CD4-positive, alpha-beta T cell treated with Interleukin-1 beta for 1 hour (primary cell): Measurements from ENCODE around the gene SAFB.
"Not testable (repeated sequence)": the region's sequence is repeated elsewhere in the genome, so short reads cannot be mapped to it uniquely, and the experiment has no call there.

Experiments
- DNase-seq, 2 donors: peaks; one replicate each; pipeline ENCODE4 v3.0.0-alpha.2; 2020 to 2022

SAFB gene

DNA sequence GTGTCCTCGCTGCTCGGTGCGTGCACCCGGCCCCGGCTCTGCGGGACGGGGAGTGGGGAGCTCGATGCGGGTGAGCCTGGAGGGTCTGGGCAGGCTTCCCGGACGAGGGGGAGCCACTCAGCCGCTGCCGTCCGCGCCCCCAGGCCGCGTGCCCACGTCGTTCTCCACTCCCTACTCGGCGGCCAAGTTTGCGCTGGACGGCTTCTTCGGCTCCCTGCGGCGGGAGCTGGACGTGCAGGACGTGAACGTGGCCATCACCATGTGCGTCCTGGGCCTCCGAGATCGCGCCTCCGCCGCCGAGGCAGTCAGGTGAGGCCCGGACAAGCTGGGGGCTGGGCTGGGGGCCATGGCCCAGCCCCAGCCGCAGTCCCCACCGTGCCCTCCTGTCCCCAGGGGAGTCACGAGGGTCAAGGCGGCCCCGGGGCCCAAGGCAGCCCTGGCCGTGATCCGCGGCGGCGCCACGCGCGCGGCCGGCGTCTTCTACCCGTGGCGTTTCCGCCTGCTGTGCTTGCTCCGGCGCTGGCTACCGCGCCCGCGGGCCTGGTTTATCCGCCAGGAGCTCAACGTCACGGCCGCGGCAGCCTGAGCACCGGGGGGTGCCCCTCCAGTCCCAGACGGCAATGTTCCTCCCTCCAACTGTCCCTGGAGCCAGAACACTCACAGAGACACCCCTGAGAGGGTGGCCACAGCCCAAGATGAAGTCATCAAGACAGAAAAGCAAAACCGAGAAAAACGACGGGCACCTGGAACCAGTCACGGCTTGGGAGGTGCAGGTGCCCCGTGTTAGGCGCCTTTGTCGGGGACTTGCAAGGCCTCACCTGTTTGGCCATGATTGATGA is 64.7 kb downstream of the SAFB start:
- no peak for DNase-seq

DNA sequence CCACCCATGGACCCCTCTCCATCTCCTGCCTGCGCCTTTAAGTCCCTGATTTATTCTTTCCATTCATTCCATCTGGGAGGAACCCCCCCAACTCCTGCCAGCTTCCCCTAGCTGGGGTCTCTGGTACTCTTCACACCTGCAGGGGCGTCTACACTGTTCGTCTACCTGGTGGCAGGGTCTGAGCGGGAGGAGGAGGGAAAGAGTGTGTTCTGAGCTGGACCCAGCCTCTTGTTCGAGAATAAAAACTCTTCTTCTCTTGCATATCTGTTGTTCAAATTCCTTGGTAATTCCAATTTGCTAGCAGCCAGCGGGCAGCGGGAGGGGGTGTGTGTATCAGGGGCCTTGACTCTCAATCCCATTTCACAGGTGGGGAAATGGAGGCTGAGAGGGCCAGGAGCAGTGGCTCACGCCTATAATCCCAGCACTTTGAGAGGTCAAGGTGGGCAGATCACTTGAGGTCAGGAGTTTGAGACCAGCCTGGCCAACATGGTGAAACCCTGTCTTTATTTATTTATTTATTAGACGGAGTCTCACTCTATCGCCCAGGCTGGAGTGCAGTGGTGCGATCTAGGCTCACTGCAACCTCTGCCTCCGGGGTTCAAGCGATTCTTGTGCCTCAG is 65.5 kb downstream of the SAFB start:
- DNase-seq, result not testable (repeated sequence)

DNA sequence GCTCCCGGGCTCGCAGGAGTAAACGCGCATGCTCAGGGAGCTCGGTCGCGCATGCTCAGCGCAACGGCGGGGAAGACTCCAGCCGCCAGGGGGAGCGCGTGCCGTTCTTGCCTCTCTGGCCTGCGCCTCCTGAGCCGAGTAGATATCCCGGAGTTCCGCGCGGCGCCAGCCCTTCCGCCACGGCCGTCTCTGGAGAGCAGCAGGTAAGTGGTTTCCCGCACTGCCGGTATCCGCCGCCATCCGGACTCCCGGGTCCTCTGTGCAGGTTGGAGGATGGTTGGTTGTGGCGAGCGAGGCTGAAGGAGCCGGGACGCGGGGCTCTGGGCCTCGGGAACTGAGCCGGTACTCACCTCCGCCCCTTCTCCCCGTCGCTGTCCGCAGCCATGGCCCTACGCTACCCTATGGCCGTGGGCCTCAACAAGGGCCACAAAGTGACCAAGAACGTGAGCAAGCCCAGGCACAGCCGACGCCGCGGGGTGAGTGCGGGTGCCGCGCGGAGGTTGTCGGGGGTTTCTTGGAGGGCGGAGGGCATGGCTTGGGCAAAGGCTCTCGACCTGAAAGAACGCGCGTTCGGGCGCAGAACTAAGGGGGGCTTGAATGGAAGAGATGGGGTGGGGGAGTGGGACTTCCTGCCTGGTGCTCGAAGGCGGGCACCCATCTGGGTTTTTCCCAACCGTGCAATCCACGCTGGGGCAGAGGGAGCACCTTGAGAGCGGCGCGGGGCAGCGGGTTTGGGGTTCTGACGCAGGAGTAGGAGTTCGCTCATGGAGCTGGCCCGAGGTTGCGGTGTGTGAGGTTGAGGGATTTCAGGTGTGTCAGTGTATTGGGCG is 67.5 kb downstream of the SAFB start, which contains the start of gene RPL36:
TSS of gene RPL36 (plus strand) at position 171 of the 830 bp plus-strand sequence. CDS start at position 384, 213 bp downstream.
- peak; percentile 98 to 99 for DNase-seq

DNA sequence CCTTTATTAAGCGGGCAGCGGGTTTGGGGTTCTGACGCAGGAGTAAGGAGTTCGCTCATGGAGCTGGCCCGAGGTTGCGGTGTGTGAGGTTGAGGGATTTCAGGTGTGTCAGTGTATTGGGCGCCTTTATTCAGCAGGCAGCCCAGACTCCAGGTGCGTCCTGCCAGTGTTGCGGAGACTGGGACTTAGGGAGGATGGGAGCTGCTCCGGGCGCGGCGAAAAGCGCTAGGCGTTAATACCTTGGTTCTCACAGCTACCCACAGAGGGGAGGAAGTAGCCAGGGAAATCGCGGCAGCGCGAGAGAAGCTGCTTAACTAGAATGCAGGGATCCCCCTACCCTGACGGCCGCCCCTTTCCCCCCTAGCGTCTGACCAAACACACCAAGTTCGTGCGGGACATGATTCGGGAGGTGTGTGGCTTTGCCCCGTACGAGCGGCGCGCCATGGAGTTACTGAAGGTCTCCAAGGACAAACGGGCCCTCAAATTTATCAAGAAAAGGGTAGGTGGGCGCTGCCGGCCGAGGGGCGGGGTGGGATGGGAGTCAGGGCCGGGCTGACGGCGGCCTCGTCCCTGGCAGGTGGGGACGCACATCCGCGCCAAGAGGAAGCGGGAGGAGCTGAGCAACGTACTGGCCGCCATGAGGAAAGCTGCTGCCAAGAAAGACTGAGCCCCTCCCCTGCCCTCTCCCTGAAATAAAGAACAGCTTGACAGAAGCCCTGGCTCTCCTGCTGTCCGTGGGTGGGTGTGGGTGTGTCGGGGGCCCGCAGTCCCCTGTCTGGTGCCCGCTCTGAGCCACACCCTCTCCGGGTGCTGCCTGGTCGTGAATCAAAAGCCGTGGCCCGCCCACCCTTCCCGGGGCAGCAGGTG is 68.3 kb downstream of the SAFB start:
- DNase-seq, result peak; percentile 14 to 41

DNA sequence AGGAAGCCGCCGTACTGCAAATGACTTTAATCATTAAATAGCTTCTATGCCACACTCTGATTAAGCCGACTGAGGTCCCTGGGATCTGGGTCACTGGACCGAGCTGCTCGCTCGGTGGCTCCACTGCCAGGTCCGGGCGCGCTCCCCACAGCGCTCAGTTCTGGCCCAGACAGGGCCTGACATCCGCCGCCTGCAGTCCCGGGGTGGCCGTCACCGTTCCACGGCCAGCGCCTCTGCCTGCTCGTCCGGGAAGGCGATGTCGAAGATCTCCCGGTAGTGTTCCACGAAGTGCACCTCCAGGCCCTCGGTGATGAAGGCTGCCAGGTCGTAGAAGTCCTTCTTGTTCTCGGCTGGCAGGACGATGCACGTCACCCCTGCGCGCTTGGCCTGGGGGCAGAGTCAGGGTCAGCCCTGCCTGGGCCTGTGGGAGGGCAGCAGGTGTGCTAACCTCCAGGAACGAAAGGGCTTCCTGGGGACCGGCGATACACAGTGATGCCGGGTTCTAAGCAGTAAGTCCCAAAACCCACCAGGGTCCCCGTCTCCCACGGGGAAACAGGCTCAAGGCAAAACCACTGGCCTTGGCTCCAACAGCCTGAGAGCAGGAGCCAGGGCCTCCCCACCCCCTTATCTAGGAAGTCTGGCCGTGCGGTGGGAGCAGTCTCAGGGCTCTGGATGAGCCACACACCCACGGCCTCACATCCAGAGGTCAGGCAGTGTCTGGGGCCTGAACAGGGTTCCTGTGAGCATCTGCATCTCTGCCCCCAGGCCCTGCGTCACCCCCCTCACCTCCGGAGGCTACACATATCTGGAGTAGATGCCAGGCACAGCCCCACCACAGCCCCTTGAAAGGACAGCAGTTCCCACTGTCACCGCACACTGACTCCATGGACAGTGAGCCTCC is 69.2 kb downstream of the SAFB start:
- no peak for DNase-seq

DNA sequence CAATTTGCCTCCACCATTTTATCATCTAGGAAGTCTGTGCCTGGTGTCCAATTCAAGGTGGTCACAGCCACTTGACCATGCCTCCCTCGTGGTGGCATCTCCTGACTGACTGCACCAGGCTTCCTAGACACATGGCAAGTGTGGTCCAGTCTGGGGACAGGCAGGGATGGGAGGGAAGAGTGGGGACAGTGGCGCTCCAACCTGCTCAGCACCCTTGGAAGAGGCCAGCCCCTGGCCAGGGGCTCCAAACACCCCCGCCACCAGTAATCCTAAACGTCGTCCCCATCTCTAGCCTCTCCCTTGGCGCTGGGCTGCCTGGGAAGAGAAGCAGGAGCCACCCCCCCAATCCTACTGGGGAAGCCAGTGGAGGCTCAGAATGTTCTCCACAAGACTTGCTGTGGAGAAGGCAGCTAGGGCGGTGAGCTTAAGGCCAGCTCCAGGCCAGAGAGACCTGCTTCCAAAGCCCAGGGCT is 69.9 kb downstream of the SAFB start:
- DNase-seq, result no peak

DNA sequence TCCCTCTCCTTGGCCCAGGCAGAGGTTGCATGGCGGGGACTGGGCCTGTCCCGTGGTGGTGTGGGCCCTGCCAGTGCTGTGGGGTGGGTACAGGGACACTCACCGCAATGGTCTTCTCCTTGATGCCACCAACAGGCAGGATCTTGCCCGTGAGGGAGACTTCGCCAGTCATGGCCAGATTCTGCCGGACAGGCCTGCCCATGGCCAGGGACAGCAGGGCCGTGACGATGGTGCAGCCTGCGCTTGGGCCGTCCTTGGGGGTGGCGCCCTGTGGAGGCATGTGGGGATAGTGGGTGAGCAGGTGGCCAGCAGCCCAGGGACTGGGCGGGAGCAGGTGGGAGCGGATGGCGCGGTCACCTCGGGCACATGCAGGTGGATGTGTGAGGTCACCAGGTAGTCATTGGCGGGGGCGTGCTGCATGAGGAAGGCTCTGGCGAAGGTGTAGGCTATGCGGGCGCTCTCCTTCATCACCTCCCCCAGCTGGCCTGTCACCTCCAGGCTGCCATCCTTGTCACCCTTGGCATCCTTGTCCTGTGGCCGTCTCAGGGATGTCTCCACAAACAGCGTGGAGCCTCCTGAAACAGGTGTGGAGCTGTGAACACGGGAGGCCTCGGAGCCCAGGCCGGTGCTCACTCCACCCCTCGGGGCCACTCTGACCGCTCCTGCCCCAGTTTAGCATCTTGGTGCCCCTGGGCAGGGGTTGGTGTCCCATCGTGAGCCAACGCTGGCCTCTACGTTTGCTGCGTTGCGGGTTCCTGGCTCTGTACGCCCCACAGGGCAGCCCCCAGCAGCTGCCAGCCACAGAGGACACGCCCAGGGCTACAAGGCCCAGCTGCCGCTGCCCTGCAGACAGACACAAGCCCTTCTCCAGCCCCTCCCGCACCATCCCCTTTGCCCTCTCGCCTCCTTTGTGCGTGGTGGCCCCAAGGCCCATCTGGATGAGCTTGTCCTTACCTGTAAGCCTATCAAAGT is 70.6 kb downstream of the SAFB start:
- no peak for DNase-seq

DNA sequence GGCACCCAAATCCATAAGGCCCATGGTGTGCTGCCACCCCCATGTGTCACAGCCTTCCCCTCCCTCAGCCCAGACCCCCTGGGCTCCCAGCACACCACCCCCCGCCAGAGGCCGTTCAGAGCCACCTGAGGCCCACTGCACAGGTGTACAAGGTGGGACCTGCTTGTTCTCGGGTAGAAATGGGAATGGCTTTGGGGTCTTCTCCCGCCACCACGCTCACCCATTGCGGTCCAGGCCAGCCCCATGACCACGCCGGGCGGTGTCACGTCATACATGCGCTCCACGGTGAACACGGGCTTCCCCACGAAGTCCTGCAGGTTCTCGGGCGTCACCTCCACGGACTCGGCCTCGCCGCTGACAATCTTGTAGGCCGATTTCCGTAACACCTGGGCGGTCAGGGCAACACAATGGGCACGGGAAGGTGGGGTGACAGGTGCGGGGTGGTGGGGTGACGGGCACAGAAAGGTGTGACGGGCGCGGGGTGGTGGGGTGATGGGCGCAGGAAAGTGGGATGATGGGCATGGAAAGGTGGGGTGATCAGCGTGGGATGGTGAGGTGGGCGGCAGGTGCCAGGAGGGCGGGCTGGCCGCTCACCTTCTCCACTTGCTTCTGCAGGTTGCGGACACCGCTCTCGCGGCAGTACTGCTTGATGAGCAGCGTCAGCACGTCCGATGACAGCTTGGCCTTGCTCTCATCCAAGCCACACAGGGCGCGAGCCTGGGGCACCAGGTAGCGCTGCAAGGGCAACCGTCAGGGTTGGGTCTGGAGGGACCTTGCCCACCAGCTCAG is 71.5 kb downstream of the SAFB start:
- no peak for DNase-seq

DNA sequence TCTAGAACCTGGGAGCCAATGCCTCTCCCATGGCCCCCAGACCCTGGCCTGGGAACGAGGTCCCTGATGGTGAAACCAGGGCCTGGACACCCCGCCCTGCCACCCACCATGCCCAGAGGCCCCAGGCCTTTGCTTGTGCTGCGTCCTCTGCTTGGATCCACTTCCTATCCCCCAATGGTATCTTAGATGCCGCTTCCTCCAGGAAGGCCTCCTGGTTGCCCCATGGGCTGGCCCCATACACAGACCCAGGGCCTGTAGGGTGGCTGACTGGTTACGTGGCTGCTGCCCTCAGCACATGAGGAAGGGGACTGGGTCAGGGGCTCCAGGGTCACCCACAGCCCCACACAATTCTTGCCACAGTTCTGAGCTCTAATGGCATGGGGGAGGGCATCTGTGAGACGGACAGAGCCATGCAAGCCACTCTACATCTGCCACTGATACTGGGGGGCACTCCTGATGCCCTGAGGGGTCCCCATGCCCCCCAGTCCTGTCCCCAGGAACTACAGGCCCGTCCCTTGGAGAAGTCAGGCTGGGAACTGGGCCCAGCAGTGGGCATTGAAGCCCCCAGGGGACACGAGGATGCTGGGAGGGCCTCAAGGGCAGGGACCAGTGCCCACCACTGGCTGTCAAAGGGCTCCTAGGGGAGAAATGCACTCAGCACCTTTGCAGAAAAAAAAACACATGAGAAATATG is 72.2 kb downstream of the SAFB start:
- no peak for DNase-seq

DNA sequence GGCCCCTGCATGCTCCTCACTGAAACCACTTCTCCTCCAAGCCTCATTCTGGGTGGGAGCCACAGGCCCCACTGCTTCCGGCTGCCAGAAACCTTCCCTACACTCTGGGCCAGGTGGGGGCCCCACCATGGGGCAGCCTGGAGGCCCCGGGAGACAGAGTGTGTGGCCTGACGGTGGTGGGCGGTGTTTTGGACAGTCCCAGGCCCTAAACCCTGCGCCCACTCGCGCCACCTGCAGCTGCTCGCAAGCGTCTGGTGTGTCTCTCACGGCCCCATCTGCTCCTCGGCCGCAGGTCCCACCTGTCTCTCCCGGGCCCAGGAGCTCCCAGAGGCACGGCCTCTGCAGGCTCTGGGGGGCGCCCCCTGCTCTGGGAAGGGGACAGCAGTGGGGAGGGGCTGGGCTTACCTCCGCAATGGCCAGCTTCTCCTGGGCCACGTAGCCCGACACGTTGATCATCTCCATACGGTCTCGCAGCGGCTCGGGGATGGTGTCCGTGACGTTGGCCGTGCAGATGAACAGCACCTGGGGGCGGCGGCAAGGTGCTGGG is 72.8 kb downstream of the SAFB start:
- no peak for DNase-seq

DNA sequence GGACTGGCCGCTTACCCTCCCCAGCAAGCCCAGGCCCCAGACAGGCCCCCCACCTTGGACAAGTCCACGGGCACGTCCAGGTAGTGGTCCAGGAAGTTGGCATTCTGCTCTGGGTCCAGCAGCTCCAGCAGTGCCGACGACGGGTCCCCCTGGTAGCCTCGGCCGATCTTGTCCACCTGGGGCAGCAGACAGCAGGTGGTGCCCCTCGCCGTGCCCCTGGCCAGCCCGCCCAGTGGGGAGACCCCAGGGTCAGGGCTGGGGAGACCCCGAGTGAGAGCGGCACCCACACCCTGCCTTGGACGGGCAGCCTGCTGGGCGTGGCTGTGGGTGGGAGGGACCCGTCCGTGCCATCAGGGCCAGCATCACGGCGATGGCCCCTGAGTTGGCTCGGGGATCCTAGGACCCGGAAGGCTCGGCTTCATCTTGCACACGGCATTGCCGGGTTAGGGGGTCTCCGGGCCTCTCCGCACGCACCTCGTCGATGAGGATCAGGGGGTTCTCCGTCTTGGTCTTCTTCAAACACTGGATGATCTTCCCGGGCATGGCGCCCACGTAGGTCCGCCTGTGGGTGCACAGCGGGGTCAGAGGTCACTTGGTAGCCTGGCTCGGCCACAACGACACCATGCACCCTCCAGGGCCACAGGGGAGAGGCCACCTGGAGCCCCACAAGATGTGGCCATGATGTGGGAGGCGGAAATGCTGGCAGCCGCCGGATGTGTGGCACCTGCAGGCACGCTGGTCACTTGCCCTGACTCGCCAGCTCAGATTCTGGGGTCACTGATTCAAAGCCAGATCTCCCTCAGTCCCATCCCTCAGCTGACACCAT is 73.5 kb downstream of the SAFB start:
- no peak for DNase-seq

DNA sequence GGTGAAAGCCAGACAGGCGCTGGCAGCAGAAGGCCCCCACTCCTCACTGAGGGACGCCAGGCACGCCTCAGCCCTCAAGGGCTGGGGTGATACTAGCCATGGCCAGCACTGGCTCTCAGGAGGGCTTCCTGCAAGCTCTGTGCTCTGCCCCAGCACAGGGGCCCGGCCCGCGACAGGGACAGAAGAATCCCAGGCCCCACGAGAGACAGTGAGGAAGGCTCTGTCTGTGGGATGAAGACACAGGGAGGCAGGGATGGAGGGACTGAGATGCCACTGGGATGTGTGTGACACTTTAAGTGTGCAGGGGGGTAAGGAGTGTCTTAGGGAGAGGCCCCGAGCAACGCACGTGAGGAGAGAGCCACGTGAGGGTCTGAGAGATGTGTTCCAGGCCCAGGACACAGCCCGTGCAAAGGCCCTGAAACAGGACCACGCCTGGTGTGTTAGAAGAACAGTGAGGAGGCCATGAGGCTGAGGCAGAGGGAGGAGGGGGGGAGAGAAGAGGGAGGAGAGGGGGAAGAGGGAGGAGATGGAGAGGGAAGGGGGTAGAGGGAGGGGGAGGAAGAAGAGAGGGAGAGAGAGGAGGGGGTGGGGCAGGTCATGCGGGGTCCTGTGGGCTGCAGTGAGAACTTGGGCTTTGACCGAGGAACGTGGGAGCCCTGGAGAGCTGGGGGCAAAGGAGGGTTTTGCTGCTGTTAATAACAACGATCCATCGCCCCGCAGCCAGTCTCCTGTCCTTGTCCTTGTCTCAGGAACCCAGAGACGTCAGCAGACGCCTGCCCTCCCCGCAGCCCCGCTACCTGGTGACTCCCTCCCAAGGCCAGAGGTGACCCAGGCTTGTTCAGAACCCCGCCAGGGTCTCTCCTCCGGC is 74.4 kb downstream of the SAFB start:
- no peak for DNase-seq

DNA sequence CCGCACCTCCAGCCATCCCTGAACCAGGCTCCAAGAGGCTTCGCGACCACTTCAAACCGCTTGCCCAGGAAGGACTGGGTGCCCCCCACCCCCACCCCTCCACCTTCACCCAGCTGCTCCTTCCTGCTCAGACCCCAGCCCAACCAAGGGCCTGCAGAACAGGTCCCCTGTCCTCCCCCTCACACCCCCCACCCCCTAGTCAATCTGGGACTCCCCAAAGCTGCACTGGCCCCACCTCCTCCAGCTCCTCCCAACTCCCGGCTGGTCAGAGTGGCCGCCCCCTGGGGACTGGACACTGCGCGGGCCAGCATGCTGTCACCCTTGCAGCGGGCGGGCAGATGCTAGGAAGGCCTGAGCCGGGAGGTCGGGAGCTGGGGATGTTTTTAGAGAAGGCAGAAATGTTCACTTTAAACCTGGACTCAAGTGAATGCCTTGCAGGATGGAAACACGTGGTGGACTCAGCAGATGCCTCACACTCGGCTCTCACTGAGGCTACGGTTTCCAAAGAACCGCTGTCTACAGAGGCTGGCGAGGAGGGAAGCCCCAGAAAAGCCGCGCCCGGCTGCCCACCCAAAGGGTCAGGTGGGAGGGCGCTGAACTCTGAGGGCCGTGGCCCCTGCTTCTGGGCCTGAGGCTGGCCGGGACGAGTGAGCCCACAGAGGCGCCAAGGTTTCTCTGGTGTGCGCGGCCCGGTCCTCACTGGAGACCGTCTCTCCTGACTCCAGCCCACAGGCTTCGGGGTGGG is 75.2 kb downstream of the SAFB start:
- no peak for DNase-seq

DNA sequence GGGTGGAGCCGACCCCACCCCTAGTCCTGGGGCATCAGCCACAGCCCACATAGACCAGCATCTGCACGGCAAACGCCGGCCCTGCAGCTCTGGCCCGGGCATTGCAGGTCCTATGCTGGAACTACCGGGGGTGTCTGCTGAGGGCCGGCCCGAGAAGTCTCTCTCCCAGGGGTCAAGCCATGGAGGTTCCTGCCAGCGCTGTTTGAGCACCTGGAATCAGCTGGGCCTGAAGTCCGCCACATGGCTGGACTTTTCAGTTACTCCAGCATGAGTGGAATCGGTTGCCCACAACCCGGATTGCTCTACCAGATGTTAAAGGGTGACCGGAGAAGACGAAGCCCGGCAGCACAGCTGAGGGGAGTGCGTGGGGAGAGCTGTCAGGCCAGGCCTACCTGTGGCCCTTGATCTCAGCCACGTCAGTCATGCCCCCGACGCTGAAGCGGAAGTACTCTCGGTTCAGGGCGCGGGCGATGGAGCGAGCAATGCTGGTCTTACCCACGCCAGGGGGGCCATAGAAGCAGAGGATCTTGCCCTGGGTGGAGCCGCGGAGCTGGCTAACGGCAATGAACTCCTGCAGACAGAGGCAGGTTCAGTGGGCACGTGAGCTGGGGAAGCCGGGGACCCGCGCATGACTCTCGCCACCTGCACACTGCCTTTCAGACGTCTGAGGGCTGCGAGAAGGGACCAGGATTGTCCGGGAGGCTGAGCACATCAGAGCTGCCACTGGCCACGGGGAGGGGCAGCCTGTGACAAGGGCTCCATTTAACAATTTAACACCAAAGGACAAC is 75.9 kb downstream of the SAFB start:
- no peak for DNase-seq
